HG02870 (cell line): Measurements from ENCODE around the gene INPP5A.

Experiments used
- ATAC-seq: cut with Tn5 transposase; IDR thresholded peaks from one replicate; pipeline ENCODE4 v1.9.1; 2021; ENCODE audit warnings: mild to moderate bottlenecking, moderate library complexity; ENCODE audit not compliant: unreplicated experiment

Gene INPP5A

DNA sequence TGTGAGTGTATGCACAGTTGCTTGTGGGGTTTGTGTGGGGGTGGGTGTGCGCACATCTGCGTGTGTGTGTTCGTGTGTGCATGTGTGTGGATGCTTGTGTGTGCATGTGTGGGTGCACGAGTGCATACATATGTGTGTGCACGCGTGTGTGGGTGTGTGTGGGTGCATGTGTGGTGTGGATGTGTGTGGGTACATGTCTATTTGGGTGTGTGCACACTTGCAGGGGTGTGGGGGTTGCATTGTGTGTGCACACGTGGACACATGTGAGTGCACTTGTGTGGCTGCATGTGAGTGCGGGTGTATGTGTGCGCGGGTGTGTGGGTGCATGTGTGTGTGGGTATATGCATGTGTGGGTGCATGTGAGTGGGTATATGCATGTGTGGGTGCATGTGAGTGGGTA, 174.7 kb downstream of the INPP5A start:
- no peak for ATAC-seq

- ATAC-seq, result no peak
Observed at GRCh38 chr10:132712743-132713142, 175.2 kb downstream of the INPP5A start.

DNA sequence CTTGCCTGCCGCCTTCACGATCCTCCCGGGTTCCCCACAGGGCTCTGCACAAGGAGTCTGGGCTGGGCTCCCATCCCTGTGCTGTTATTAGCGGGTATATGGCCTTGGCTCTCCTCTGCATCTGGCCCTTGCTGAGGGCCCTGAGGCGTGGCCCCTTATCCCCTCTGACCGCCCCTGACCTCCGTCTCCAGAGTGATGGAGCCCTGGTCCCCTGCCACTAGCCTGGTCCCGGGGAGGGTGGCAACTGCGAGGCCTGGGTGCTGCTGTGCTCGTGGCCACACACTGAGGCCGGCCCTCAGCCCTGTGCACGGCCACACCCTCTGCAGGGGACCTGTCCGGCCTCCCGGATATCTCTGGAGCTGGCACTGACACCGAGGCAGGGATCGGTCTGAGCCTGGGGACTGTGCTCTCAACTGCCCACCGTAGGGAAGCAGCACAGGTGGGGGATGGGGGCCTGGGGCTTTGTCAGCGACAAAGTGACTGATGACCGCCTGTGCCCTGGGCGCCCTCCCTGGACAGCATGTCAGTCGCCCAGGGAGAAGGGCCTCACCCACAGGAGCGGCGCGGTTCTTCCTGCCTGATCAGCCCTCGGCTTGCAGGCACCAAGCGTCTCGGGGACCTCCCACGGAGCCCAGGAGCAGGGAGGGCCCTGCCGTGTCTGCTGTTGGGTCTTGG, 176.0 kb downstream of the INPP5A start:
- ATAC-seq, result no peak

GRCh38 chr10:132714096-132714985, 176.8 kb downstream of the INPP5A start:
- ATAC-seq, result no peak

DNA sequence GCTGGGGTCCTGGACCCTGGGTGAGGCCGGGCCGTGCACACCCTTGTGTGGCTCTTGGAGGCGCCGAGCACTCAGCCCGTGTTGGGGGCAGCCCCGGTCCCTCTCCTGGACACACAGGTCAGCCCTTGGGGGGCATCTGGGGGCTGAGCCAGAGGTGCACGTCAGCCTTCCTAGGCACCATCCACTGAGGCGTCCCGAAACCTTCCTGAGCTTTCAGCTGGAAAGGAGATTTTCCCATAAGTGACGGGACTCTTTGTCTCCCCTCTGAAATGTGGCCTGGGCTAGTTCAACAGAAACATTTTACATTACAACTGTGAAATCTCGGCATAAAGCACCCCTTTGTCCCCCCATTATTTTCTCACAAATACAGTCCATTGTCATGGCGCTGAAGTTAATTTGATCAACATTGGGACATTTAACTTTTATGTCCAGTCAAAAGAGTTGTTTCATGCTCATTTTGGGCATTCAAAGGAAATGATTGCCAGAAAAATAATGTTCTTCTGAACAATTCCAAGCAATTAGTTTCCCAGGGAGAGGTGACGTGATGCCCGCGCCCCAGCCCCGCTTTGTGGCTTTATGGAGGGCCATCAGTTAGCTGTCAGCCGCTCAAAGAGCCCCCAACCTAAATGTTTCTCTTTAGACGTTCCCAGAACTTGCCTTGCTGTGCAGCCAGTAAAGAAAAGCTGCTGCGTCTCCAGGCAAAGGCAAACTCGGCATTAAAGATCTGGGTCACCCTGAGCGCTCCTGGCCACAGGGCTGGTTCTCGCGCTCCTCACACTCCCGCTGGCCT, 177.6 kb downstream of the INPP5A start:
- ATAC-seq, result no peak

GRCh38 chr10:132715776-132716680, 178.4 kb downstream of the INPP5A start:
- ATAC-seq, result no peak

GRCh38 chr10:132716691-132717490, 179.3 kb downstream of the INPP5A start:
- ATAC-seq, result no peak

DNA sequence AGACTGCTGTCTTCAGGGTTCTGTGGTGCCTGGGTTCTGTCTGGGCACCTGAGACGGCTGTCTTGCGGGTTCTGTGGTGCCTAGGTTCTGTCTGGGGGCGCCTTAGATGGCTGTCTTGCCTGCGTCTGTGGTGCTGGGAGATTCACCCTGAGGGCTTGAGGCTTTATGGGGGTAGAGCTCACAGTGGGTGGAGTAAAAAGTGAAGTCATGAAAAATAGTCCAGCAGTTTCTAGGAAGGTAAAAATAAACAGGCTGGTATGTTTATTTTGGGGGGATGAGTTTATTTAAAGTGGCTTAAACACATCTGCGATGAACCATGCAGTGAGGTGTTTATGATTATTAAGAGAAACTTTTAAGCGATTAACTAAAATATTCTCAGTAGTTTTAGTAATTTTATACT, 184.1 kb downstream of the INPP5A start:
- no peak for ATAC-seq

DNA sequence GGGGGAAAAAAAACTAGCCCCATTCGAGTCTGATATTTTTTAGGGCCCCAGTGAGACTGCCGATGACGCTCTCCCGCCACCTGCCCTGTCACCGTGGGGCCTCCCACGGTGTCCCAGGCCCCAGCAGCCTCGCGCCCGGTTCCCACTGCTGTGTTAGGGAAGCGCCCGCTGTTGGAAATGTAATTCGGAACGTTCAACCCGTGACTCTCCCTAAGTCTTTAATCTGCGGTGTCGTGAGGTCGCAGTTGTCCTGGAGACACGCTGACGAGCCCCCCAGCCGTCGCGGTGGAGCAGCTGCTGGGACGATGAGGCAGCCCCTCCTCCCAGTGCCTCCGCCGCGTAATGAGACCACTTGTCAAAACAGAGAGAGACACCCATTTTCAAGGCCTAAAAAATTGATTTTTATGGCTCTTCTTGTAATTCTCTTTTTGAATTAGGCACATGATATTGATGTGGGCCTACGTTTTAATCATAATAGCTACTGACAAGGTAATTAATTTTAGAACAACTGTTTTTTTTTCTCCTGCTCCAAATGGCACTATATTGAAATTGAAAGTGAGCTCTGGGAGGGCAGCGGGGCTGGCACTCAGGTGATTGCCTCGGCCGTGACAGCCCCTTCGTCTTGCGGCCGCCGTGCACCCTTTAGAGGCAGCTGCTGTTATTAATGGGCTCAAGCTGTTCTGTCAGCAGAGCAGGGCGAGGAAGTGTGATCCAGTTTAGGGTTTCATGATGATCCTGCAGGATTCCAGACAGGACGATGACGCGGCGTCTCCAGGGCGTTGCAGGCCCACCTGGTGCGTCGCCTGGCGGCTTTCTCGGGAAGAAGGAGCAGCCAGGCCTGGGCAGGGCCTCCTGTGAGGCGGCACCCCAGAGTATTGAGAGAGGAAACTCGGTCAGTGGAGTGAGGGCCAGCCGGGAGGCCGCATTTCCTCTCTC, 185.1 kb downstream of the INPP5A start:
- no peak for ATAC-seq

DNA sequence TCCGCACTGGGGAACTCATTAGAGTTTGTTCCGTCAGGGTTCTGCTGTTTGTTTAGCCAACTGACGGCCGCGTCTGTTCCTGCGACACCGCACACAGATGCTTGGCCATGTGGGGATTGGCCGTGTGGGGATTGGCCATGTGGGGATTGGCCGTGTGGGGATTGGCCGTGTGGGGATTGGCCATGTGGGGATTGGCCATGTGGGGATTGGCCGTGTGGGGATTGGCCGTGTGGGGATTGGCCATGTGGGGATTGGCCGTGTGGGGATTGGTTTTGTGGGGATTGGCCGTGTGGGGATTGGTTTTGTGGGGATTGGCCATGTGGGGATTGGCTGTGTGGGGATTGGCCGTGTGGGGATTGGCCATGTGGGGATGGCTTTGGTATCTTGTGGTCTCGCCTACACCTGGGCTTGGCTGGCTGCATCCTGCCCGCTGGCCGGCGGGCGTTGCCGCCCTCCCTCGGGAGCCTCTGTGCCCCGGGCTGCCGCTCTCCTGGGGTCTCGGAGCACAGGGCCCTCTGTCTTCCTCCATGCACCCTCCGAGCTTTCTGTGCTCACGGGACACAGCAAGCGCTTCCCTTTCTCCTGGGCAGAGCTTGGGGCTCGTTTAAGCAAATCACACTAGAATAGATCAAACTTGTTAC, 185.9 kb downstream of the INPP5A start:
- no peak for ATAC-seq

DNA sequence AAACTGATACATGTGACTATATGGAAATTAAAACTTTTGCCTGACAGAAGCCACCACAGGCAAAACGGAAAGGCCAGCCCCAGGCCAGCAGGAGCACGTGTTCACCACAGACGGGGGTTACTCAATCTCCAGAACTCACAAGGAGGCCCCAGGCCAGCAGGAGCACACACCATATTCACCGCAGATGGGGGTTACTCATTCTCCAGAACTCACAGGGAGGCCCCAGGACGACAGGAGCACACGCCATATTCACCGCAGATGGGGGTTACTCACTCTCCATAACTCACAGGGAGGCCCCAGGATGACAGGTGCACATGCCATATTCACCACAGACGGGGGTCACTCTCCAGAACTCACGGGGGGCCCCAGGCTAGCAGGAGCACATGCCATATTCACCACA, 186.9 kb downstream of the INPP5A start:
- ATAC-seq, result no peak

DNA sequence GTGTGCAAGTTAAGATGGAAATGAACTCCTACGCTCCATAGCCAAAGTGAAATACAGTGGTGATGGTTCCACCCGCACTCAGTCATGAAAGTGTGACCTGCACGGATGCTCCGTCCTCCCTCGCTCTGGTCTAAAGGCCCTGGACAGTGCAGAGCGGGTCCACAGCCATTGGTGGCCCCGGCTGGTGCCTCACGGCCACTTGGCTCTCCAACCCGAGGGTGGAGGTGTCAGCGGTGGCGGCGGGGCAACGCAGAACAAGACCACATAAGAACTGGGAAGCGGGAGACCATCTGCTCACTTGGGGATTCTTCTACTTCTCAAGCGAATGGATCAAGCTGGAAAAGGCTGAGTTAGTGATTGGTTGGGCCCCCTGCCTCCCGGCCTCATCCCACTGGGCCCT, 187.6 kb downstream of the INPP5A start:
- ATAC-seq, result no peak

DNA sequence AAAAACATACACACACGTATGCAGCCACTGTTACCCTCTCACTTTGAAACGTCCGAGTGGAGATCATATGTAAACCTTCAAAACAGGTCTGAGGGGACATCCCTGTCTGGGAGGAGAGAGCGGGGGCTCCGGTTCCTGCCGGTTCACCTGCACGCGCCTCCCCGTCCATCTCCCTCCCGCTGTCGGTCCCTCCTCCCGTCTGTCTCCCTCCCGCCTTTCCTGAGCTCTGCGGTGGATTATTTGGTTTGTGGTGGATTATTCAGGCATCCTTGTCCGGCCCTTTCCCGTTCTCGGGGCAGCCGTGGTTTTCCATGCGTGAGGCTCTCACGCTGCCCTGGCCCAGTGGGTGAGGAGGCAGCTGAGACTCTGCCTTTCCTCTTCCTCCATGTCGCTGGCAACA, 188.6 kb downstream of the INPP5A start:
- no peak for ATAC-seq

GRCh38 chr10:132726951-132727350, 189.4 kb downstream of the INPP5A start:
- no peak for ATAC-seq

DNA sequence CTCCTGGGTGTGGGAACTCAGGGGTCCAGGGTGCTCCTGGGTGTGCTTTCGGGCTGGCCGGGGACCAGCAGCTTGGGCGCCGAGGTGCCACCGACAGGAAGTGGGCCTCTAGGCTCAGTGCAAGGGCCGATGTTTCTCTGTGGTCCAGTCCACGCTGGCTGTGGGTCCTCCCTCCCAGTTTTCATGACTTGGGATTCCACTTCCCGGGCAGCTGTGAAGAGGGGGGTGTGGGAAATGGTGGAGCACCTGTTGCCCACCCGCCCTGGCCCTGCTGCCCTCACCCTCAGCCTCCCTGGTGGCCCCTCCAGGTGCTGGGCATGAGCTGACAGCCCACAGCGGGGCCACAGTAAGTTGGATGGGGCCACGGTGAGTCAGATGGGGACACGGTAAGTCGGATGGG, 189.8 kb downstream of the INPP5A start:
- ATAC-seq, result no peak

- no peak for ATAC-seq
Observed at GRCh38 chr10:132728321-132728720, 190.7 kb downstream of the INPP5A start.

DNA sequence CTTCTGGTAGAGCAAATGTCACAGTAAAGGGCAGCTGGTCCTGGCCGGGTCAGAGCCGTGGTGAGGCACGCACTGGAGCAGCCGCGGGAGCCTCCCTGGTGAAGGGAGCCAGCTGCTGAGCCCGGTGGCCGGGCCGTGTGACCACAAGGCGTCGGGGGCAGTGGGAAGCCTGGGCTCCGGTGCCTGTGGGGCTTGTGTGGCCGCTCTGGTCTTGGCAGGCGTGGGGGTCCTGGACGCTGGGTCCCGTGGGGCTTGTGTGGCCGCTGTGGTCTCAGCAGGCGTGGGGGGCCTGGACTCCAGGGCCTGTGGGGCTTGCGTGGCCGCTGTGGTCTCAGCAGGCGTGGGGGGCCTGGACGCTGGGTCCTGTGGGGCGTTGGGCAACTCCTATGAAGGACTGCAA, 191.2 kb downstream of the INPP5A start:
- ATAC-seq, result no peak
